SK-N-DZ (cell line): ENCODE measurements around the gene FITM1.
"Not testable (repeated sequence)": the region's sequence is repeated elsewhere in the genome, so short reads cannot be mapped to it uniquely, and the experiment has no call there.

Experiments
- DNase-seq: peaks from one replicate; pipeline ENCODE4 v3.0.0-alpha.2; 2015; ENCODE audit warnings: low spot score

The FITM1 gene

GRCh38 chr14:24098229-24098926 lies 32.1 kb upstream of the FITM1 start:
- no peak for DNase-seq

GRCh38 chr14:24098927-24099813 lies 31.3 kb upstream of the FITM1 start:
- no peak for DNase-seq

- DNase-seq, result no peak
Measured at GRCh38 chr14:24100197-24100981, 30.1 kb upstream of the FITM1 start.

- no peak for DNase-seq
Measured at GRCh38 chr14:24100982-24101494, 29.4 kb upstream of the FITM1 start.

- no peak for DNase-seq
Measured at GRCh38 chr14:24102357-24103048, 28.0 kb upstream of the FITM1 start.

- DNase-seq, result no peak
Measured at GRCh38 chr14:24103451-24103850, 27.0 kb upstream of the FITM1 start.

GRCh38 chr14:24105609-24106239 lies 24.7 kb upstream of the FITM1 start:
- not testable (repeated sequence) for DNase-seq

- no peak for DNase-seq
Measured at GRCh38 chr14:24106672-24107271, 23.7 kb upstream of the FITM1 start.

GRCh38 chr14:24108336-24108874 lies 22.1 kb upstream of the FITM1 start:
- no peak for DNase-seq

- DNase-seq, result no peak
Measured at GRCh38 chr14:24110060-24110459, 20.4 kb upstream of the FITM1 start.

- DNase-seq, result no peak
Measured at GRCh38 chr14:24110523-24110922, 19.9 kb upstream of the FITM1 start.

- DNase-seq, result no peak
Measured at GRCh38 chr14:24113379-24113800, 17.1 kb upstream of the FITM1 start.

GRCh38 chr14:24113801-24114531 lies 16.5 kb upstream of the FITM1 start:
- peak; percentile 89 for DNase-seq

- DNase-seq, result peak; percentile 100
Measured at GRCh38 chr14:24114532-24115421, 15.7 kb upstream of the FITM1 start, which contains the start of the genes DCAF11 and NRL. DCAF11 (plus strand) TSS chr14:24114777; CDS start chr14:24115595, 818 bp downstream. NRL (minus strand) TSS chr14:24114949; CDS start chr14:24082848, 32,101 bp downstream.

GRCh38 chr14:24115422-24116127 lies 14.9 kb upstream of the FITM1 start:
- no peak for DNase-seq

GRCh38 chr14:24116128-24116814 lies 14.2 kb upstream of the FITM1 start:
- DNase-seq, result no peak

- DNase-seq, result no peak
Measured at GRCh38 chr14:24117179-24117578, 13.3 kb upstream of the FITM1 start.
